Activated CD4-positive, alpha-beta T cell treated with anti-CD3 and anti-CD28 coated beads, Interleukin-10, Interleukin-2, amounts not matched to agents 100 ng/mL and 50 ng/mL, durations not matched to agents 16 hours and 8 hours (primary cell): ENCODE results near the gene SLC22A4.

Source experiments
- DNase-seq: peaks from one replicate; pipeline ENCODE4 v3.0.0-alpha.2; 2020

The SLC22A4 gene

DNA sequence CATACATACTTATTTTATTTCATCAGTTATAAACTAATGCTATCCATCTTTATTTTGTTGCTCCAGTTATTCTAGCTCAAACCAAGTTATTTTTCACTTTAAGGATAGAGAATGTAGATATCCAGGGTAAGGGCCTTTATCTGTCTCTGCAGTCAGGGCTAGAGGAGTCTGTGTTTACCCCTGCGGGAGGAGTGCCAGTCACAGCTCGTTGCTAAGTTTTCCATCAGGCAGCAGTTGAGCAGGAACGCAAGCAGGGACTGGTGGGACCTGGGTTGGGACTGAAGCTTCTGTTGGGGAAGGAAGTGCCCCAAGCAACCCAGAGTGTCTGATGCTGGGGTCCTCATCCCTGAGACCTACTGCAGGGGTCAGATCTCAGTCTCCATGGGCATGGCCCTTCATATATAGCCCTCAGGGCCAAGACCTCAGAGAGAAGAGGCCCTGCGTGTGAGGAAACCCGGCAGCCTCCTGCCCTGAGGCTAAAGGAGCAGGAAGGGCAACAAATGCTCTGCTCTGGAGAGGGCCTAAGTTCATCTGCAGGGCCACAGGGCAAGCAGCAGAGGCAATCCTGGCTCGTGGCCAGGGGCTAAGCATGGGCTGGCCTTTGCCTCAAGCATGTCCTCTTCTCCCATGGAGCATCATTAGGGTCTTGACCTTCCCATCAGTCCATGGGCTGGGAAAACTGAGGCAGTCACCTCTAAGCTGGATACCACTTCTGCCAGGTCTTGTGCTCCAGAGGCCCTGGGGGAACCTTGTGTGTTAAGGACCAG, 6.6 kb downstream of the SLC22A4 start:
- DNase-seq, result no peak

DNA sequence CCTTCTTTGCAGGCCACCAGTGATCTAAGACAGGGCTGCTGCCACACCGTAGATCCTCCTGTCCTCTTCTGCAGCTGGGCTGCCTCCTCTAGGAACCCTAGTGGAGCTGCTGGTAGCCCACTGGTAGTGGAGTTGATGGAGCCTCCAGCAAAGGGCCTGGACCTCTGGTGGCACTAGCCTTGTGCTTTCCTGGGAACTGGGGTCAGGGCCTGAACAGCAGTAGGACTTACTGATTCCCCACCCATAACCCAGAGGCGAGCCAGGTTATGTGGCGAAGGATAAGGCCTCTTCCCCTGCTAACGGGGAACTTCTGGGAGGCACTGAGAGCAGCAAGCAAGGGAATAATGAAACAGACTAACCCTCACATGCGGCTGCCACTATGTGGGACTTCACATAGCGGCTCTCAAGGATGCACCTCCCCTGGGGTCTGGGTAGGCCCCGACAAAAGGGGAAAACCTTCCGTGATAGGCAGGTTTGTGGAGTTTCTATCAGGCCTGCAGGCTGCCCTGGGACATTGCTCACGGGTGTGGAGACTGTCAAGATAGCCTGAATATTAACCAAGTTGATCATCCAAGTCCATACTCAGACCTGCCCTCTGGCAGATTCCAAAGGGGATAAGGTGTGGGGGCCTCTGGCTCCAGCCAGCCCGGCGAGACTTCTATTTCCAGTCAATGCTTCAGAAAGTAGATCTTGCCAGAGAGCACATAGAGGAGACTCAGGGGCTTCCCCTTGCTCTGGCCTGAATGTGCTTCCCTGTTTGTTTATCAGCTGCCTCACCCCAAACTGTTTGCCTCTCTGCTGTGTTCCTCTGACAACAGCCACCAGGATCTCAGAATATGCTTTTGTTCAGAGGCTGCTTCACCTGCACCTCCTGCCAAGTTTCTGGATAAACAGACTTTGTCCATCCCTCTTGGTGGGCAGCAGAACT, 7.4 kb downstream of the SLC22A4 start:
- no peak for DNase-seq

DNA sequence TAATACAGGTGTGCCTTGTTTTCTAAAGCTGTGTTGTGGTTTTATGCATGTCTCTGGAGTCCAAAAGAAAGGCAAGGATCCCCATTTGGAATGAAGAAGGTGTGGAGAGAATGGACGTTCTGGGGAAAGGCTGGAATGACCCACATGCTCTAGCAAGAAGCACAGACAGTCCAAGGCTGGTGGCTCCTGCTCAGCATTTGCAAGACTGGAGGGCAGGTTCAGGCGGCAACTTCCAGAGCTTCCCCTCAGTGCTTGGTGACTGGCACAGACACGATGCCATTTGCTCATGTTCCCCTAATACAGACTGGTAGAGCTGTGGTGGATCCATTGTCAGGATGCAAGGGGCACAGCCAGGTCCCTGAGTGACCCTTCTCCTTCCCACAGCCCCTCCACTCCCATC, 8.2 kb downstream of the SLC22A4 start:
- DNase-seq, result no peak

DNA sequence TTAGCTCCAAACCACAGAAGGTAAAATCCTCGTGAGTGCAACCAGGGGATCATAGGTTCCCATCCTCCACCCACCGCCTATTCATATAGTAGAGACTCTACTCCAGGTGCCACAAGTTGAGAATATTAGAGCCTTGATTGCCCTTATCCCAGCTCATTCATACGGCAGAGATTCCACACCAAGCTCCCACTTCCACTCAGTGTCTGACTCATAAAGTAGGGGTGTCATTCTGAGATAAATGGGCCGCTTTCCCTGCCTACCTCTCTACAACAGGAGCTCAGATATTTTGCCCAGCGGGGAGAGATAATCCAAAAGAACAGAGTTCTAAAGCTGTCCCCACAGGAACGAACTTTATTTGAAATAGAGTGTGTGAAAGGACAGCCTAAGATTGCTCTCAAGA, 9.4 kb downstream of the SLC22A4 start:
- no peak for DNase-seq

DNA sequence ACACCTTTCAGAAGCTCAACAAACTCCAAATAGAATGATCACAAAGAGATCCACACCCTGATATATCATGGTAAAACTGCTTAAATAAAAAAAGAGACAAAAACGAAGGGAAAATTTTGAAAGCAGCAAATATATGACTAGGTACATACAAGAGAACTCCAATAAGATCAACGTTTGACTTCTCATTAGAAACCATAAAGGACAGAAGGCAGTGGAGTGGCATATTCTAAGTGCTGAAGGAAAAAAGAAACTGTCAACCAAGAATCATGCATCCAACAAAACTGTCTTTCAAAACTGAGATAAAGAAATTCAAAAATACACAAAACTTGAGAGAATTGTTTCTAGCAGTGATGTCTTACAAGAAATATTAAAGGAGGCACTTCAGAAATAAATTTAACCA, 11.2 kb downstream of the SLC22A4 start:
- no peak for DNase-seq

DNA sequence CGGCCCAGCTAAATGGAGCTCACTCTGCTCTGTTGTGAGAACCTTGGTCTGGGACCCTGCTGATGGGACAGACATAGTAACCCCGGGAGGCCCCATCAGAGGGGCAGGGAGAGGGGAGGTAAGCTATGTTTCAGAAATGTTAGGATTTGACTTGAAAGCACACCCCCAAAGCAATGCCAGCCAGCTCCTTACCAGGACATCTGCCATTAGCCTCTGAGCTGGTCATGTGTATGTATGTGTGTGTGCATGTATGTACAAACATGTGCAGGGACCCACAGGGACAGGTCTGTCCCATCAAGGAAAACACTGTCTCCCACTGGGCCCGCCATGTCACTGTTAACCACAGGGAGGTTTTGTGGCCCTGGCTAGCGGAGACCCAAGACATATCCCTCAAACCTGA, 14.5 kb downstream of the SLC22A4 start:
- DNase-seq, result no peak

DNA sequence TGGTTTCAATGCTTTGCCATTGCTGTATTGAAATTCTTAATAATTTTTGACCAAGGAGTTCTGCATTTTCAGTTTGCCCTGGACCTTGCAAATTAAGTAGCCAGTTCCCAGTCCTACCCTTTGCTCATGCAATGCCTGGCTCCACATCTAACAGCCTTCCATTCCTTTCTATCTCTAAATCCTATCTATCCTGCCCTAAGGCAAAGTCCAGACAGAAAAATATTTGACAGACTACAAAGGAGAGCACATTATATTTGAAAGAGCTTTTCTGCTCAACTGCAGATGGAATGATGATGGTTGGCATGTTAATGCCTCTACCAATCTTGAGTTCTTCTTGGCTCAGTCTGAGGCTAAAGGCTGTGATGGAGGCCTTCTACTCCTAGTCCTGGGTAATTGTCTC, 15.5 kb downstream of the SLC22A4 start:
- no peak for DNase-seq

DNA sequence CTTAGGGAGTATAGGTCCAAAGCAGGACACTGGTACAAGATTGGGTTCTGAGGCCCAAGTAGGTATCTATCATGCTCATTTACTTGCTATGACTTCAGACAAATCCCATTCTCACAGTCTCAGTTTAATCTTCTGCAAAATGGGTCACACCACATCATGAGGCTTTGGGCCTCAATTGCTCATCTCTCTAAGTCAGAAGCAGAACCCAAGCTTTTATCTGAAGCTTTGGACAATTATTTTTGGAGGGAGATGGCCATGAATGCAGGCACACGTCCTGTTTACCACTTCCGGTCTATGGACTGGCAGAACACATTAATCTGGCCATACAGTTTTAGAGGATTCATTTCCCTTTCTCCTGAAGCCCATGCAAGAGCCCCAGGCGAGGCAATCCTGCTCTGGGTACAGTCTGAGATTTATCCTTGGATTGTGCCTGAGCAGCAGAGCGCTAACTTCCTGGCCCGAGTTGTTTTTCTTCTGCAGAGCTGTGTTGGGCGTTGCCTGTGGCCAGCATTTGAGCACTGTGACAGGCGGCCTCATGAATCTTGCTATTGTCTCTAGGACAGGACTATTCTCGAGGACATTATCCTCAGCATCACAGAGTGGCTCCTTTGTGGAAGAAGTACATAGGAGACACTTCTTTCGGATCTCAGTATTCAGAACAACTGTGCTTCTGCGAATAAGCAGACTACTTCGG, 16.1 kb downstream of the SLC22A4 start:
- no peak for DNase-seq

DNA sequence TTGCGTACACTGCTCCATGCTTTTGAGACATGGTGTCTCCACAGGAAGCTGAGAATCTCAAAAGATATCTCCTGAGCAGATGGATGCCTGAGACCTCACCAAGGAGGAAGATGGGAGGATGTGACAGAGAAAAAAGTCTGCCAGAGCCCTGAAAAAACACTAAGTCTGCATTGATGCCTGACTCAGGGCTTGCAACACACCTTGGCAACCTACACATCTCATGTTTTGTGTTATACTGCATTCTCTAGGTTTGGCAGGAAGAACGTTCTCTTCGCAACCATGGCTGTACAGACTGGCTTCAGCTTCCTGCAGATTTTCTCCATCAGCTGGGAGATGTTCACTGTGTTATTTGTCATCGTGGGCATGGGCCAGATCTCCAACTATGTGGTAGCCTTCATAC, 19.2 kb downstream of the SLC22A4 start:
- no peak for DNase-seq

DNA sequence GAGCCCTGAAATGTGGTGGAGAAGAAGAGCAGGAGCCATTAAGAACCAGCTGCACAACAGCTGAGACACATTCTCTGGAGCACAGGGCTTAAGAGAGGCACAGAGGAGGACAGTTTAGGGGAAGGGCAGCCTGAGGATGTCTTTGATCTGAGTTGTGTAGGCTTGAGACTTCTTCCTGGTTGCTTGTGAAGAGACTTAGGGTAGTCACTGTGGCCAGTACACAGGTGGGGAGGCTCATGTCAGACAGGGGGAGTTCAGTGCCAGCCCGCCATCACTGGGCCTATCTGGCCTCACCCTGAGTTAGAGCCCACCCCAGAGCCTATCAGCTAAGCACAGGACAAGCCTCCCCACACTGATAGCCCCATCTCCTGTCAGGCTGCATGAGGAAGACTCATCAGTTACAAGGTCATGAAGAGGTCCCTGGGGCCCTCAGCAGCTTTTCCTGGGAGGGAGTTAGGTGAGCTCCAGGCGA, 19.8 kb downstream of the SLC22A4 start:
- DNase-seq, result no peak

DNA sequence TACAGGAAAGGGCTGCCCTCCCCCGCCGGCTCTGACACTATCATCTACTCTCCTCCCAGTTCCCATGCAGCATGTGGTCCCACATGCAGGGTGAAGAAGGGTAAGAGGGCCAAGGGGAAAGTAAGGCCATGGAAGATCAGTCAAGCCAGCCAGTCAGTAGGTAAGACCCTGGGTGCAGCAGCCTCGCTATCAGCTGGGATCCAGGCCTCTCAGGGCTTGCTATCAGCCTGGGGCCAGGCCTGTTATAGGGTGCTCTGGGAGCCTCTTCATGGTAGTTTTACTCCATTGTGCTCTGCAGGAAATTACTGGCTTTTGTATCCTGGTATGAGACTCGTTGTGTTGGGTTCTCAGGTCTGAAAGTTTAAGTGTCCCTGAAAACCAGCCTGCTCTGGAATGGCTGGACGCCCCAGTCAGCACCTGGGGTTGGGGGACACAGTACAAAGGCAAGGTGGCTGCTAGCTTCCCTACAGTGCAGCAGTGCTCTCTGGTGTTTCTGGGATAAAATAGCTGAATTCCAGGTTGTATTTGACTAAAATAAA, 21.4 kb downstream of the SLC22A4 start:
- no peak for DNase-seq

DNA sequence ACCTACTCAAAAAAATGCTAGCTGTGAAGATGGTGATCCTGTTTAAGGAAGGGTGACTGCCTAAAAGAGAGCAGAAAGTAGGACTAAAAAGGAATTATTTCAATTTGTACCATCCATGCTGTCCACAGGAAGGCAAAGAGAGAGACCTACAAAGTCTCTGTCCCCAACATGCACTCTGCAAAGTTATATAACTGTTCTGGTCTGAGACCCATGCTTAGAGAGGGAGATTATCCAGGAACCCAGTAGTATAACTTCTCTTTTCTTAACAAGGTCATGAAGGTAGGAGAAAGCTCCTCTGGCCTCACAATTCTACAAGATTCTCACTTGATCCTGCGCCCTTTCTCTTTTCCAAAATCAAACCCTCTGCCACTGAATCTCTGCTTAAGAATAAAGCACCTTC, 25.8 kb downstream of the SLC22A4 start:
- no peak for DNase-seq

DNA sequence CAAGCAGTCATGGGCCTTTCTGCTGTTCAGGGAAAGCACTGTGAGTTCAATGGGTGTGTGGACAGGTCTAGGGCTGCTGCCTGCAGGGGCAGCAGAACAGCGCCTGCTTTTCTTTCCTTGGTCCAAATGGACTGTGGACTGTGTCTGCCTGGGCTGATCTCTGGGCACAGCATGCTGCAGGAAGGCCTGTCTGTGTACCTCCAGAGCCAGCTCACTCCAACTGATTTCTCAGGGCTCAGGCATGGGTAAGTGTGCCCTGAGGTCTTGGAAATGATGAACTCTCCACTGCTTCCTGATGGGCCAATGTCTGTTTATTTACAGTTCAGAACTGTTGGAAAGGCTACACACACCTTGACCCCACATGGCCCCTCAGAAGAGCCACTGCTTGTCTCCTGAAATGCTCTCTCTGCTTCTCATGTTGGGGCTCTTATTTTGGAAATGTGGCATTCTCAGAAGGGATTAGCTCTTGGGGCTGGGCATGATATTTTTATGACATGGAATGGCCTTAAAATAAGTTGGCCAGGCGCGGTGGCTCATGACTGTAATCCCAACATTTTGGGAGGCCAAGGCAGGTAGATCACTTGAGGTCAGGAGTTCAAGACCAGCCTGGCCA, 27.0 kb downstream of the SLC22A4 start:
- DNase-seq, result no peak

DNA sequence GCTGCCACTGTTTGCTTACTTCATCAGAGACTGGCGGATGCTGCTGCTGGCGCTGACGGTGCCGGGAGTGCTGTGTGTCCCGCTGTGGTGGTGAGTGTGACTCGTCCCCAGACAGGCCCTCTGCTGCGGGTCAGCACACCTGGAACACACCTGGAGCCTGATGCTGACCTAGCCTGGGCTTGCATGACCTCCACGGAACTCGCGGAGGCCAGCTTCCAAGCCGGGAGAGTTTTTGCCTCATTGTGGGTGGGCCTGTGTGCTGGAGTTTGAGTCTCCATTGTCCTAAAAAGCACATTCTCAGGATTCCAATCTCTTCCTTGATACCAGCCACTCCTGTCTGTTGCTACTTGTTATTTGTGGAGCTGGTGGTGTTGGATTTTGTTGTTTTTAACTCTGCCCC, 28.1 kb downstream of the SLC22A4 start:
- no peak for DNase-seq

DNA sequence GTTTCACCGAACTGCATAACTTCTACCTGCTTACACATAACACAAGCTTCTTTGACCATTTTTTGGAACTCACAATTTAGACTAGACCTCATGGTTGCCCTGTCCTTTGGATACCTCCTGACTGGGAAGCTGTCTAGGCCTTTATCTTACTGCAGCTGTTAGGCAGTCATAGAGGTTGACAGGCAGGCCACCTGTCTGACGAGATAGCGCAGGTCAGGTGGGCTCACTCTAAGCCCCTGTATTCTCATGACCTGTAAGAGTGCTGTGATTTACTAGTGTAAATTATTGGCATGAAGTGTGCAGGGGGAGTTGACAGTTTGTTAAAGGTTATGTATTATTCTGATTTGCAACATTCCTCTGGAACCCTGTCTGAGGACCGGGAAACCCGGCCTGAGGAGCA, 29.0 kb downstream of the SLC22A4 start:
- DNase-seq, result no peak

DNA sequence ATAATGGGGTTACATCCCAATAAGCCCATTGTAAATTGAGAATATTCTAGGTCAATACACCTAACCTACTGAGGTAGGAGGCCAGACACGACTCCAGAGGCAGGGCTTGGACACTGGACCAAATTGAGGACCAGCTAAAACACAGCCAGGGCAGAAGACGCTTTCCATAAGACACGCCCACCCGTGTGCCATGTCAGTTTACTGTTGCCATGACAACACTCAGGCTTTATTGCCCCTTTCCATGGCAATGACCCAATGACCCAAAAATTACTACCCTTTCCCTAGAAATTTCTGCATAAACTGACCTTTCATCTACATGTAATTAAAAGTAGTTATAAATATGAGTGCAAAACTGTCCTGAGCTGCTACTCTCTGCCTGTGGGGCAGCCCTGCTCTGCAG, 31.5 kb downstream of the SLC22A4 start:
- DNase-seq, result no peak

DNA sequence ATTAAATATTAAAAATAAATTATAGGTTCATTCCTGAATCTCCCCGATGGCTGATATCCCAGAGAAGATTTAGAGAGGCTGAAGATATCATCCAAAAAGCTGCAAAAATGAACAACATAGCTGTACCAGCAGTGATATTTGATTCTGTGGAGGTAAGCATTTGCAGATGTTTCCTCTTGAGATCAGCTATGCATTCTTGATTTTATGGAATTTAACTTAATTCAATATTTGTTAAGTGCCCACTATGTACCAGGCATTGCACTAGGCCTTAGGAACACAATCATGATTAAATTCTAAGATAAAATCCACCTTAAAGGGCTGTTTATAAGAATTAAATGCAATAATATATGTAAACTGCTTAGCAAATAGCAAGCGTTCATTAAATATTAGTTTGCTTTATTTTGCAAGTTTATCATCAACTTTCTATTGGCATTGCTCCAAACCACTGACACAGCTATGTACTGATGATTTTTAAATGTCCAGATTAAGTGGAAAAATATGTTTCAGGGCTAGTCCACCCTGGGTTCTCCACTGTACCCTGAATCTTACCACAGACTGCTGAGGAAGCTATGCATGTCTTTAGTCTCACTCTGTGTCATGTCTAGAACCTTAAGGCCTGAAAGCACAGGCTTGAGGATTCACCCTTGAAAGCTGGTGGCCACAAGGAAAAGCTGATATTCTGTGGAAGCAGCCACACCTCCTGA, 33.2 kb downstream of the SLC22A4 start:
- DNase-seq, result no peak

DNA sequence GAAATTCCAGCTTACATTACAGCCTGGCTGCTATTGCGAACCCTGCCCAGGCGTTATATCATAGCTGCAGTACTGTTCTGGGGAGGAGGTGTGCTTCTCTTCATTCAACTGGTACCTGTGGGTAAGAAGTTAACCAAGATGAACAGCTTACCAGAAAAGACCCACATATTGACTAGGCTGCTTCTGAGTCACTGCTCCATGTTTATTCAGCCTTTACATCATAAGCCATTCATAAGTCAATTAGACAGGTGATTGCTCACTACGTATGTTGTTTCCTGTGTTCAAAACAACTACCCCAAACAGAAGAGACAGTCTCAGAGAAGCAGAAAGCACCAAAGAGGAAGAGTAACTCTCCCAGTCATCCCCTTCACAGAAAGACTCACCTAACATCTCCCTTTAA, 40.6 kb downstream of the SLC22A4 start:
- DNase-seq, result peak; percentile 27

DNA sequence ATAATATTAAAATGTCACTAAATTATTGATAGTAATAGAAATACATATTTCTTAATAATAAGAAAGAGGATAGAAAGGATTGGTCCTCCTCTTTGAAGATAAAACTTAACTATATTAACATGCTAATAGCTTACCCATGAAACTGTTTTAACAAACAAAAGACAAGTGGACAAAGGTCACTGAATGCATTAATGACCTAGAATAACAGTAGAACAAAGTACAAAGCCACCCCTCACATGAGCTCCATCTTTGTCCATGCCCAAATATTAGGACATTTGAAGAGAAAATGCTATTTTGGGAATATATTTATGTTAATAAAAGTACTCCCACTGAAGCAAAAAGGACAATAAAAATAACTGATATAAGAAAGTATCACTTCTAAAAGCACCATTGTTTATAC, 41.2 kb downstream of the SLC22A4 start:
- no peak for DNase-seq

DNA sequence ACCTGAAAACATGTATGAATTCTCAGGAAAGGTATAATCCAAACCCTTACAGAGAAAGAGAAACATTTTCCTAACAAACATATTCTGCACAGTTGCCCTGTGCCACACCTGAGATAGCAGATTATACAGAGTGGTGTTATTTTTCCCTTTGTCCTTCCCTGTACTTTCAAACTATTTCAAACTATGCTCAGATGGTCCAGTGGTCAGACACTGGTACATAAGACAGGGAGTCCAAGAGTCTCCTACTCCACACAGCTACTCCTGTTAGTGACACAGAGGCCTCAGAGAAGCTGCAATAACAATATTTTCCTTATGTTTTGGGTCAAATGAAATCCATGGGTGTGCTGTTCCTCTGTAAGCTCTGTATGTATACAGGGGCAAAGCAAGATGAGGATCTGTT, 45.3 kb downstream of the SLC22A4 start:
- no peak for DNase-seq

DNA sequence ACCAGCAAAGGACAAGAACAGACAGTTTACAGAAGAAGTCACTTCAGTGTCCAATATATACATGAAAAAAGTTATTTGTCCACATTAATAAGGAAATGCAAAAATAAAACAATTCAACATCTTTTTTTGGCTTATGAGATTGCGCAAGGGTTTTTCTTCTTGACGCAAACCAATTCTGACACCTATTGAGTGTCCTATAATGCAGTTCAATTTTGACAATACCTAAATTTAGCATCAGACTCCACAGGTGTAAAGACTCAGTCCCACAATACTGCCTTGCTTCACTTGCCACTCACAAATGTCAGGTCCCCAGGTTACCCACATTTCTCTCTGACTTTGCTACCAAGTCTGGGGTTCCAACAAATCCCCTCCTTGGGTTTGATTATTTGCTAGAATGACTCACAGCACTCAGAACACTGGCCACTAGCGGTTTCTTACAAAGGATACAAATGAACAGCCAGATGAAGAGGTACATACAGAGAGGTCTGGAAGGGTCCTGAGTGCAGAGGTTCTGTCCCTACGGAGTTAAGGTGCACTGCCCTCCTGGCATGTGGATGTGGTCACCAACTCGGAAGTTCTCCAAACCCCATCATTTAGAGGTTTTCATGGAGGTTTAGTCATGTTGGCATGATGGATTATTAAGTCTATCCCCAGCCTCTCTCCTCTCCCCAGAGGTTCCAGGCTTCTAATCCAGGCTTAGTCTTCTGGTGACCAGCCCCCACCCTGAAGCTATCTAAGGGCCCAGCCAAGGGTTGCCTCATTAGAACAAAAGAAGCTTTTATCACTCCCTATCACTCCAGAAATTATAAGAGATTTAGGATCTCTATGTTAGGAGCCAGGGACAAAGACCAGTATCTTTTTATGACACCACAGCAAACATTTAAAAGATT, 48.3 kb downstream of the SLC22A4 start:
- no peak for DNase-seq
